Psoas muscle (tissue), 8 donors: ENCODE measurements around the gene ZNF775. TPM values are rescaled to one million over a fixed set of nuclear protein-coding genes. Genes with fewer than 3 reads are reported as not detected.

Experiments
- ATAC-seq, 4 donors: fragments of 200-7000 bp; cut with Tn5 transposase; one replicate each; pipeline ENCODE4 v1.9.1; 2020; ENCODE audit warnings: moderate library complexity in 3 of 4, mild to moderate bottlenecking in 2 of 4
- DNase-seq, 2 donors: peaks; one replicate each; pipeline ENCODE4 v3.0.0-alpha.2; 2020
- H3K27ac ChIP-seq: fragments of 200-600 bp; one replicate; pipeline ENCODE4 v1.8.0; 2022
- H3K27me3 ChIP-seq, 3 donors: fragments of 200-600 bp in 1 of 3; one replicate each; pipeline versions ENCODE4 v1.6.1 to v1.8.0; 2013 to 2022; ENCODE audit warnings: low read length in 2 of 3, mild to moderate bottlenecking in 2 of 3, moderate library complexity in 1 of 3; ENCODE audit not compliant: insufficient read depth in 3 of 3
- H3K36me3 ChIP-seq, 2 donors: fragments of 200-600 bp in 1 of 2; one replicate each; pipeline versions ENCODE4 v1.6.1 to v1.8.0; 2013 to 2022; ENCODE audit warnings: low read depth in 1 of 2, mild to moderate bottlenecking in 1 of 2, moderate library complexity in 1 of 2; ENCODE audit not compliant: insufficient read depth in 1 of 2
- H3K4me1 ChIP-seq: fragments of 200-600 bp; one replicate; pipeline ENCODE4 v1.8.0; 2022
- H3K4me3 ChIP-seq: fragments of 200-600 bp; one replicate; pipeline ENCODE4 v1.8.0; 2022; ENCODE audit warnings: mild to moderate bottlenecking
- H3K9me3 ChIP-seq: fragments of 200-600 bp; one replicate; pipeline ENCODE4 v1.8.0; 2022
- WGBS, 3 donors: extraction: QIAGEN DNeasy Blood & Tissue Kit; methylation state at CpG; one replicate each; pipeline versions ENCODE4 v1.1.6 to v1.1.7; 2013; 5-methylcytosine and 5-hydroxymethylcytosine counted together
- intact Hi-C, 2 donors: fragments of 100-400 bp; cut with DNase I; formaldehyde crosslinking; loops; one replicate each; pipeline versions ENCODE4 v1.11.0 to v1.14.2; 2022
- polyA plus RNA-seq, 3 donors: library from polyadenylated mRNA; stranded (reverse); fragments of 200-250 nt; gene quantifications; one replicate each; pipeline ENCODE4 v1.2.3, GENCODE V29; 2013
- total RNA-seq, 4 donors: library from RNA; stranded (reverse); fragmentation: NEBNext Ultra II Directional in 2 of 4; extraction: Animal tissue kit (Norgen Biotek cat#: 25700) in 2 of 4; gene quantifications; one replicate each; pipeline versions ENCODE4 v1.2.1 to v1.2.4, GENCODE V29; 2021 to 2023
- TF ChIP-seq, protein P1 (sequence below): fragments of 200-600 bp; IDR thresholded peaks from one replicate; pipeline ENCODE4 v1.8.0; 2022; ENCODE audit warnings: antibody characterized with exemption
- donor health status: healthy with polysubstance abuse.
- donor health status: DM: no; HTN: no; CAD: no; lungs with moderate emphysema.
- donor health status: Bipolar disorder and iron deficiency.
- donor health status: healthy.
- donor health status: DM: yes; HTN: yes; CAD: no.
- donor health status: DM: no; HTN: no; CAD: no.
- donor health status: DM: no; HTN: no; CAD: no.
- donor health status: DM: yes; HTN: yes; CAD: no.

Gene ZNF775
- total and polyA plus RNA-seq, 7 donors, result 1.6 to 3.8 (median 2.8) TPM

GRCh38 chr7:150377635-150378034 lies 1.5 kb upstream of the ZNF775 start:
- DNase-seq (no peak), ATAC-seq (no peak)
- no peaks in the 10 kb centered on the region for H3K27me3 ChIP-seq
- peaks cover 34% of the 10 kb centered on the region for H3K4me1 ChIP-seq
- intact Hi-C loops, result loop anchor here in 1 of 2 donors (1.0 kb wide), 1 partner anchor 8 kb away; no protein-coding TSS in a partner anchor
- TF ChIP-seq, protein P1, sequence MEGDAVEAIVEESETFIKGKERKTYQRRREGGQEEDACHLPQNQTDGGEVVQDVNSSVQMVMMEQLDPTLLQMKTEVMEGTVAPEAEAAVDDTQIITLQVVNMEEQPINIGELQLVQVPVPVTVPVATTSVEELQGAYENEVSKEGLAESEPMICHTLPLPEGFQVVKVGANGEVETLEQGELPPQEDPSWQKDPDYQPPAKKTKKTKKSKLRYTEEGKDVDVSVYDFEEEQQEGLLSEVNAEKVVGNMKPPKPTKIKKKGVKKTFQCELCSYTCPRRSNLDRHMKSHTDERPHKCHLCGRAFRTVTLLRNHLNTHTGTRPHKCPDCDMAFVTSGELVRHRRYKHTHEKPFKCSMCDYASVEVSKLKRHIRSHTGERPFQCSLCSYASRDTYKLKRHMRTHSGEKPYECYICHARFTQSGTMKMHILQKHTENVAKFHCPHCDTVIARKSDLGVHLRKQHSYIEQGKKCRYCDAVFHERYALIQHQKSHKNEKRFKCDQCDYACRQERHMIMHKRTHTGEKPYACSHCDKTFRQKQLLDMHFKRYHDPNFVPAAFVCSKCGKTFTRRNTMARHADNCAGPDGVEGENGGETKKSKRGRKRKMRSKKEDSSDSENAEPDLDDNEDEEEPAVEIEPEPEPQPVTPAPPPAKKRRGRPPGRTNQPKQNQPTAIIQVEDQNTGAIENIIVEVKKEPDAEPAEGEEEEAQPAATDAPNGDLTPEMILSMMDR, result no peak
- H3K4me3 ChIP-seq, result no peak overlapping the region
- 58 to 70% (median 62%) methylated on average over 4 of the region's 4 CpGs for WGBS, 3 donors
- peak overlapping the region; percentile 92 for H3K27ac ChIP-seq
- H3K36me3 ChIP-seq, result peaks cover 0 to 22% of the 10 kb centered on the region in 2 donors
- H3K9me3 ChIP-seq, result no peaks in the 10 kb centered on the region

DNA sequence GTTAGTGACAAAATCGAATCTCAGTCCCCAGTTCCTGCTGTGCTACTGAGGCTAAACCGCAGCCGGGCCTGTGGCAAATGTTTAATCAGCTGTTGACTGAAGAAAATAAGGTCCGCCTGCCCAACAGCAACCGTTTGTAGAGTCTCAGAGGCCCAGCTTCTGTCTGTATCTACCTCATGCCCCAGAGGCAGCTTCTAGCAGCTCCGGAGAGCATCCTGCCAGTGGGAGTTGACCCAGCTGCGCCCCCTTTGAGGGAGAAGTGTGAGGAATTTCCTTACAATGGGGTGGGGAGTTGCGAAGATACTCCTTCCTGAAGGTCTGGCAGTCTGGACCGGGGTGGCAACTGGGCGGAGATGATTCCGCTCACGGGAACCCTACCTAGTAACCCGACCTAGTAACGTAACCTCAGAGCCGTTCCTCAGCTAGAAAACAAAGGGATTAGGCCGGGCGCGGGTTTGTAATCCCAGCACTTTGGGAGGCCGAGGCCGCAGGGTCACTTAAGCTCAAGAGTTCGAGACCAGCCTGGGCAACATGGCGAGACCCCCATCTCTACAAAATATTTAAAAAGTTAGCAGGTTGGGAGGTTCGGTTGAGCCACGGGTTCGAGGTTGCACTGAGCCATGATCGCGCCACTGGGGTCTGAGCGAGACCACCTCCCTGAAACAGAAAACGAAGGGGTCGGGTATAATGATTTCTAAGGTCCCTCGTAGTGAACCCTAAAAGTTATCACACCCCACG lies 846 bp upstream of the ZNF775 start:
- intact Hi-C loops, result loop anchor here in 1 of 2 donors (1.0 kb wide), 1 partner anchor 9 kb away; no protein-coding TSS in a partner anchor
- peak; percentile 44 to 69 for DNase-seq

DNA sequence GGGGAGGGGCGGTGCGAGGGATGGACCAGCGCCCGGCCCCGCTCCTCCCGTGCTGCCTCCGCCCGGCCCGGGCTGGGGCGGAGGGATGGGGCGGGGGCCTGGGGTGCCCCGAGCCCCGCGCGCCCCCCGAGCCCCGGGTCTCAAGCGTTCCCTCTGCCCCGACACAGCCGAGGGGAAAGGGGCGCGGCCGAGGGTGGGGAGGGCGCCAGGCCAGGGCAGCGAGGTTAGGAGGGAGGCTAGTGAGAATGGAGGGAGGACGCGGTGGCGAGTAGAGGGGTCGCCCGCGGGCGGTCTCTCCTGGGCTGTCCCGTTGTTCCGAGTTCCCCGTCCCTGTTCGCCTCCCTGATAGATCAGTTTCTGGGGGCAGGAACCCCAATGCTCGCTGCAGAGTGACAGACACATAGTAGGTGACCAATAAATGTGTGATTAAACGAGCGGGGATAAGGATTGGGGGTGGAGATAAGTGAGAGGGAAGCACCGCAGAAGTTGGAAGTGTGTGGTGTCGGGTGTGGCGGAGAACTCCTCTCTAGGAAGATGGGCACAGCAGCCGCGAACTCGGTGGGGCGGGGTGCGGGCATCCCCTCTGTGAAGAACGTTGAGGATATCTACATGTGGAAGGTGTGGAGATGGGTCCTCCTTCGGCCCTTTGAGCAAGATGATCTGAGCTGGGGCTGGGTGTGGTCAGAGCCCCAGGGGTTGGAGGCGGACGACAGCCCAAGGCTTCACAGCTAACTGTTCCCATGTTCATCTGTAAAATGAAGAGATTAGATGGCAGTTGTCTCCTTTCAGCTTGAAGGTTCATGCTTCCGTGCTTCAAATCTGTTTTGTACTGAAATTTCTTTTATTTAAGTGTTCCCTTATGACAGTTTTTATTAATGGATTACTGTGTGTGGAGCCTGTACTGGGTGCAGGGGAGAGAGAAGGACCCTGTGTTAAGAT lies 580 bp downstream of the ZNF775 start:
- Histone ChIP-seq H3K36me3 (peaks cover 0 to 2% of the 10 kb centered on the region in 2 donors), H3K4me1 (peaks cover 15% of the 10 kb centered on the region), H3K4me3 (peak overlapping the region; percentile 95), H3K9me3 (no peaks in the 10 kb centered on the region), H3K27ac (peak overlapping the region; percentile 92), H3K27me3 (no peaks in the 10 kb centered on the region)
- whole genome bisulfite sequencing, 3 donors, result 2 to 3% (median 2%) methylated on average over 48 to 52 of the region's 52 CpGs
- ATAC-seq, result no peak
- TF ChIP-seq, protein P1, result no peak
- no peak for DNase-seq
- intact Hi-C loops, result loop anchor here in 1 of 2 donors (10.0 kb wide), 1 partner anchor 95 kb away; no protein-coding TSS in a partner anchor

More for the DNA sequence above, 846 bp upstream of the ZNF775 start:
- peaks cover 28% of the 10 kb centered on the region for H3K4me1 ChIP-seq
- H3K4me3 ChIP-seq, result peak overlapping the region; percentile 95
- peak overlapping the region; percentile 92 for H3K27ac ChIP-seq
- peaks cover 0 to 16% of the 10 kb centered on the region in 2 donors for H3K36me3 ChIP-seq
- TF ChIP-seq, protein P1, result no peak
- peak; percentile 30 to 52 (median 36) for ATAC-seq
- no peaks in the 10 kb centered on the region for H3K9me3 ChIP-seq
- WGBS, 3 donors, result 3 to 6% (median 5%) methylated on average over 32 of the region's 32 CpGs
- no peaks in the 10 kb centered on the region for H3K27me3 ChIP-seq

DNA sequence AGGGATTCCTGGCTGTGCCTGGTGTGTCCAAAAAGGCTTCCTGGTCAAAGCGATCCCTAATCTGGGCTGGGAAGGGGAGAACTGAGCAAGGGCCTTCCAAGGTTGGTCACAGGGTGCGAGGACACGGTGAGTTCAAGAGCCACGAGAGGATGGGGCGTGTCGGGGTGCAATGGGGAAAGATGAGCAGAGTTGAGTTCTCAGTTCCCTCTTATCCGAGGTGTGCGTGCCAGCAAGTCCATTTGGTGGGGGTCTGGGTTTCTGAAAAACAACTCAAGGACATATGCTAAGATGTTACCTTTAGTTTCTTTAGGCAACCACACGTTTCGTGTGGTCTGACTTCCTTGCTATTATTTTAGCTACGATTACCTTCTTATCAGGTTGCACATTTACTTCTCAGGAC lies 1.3 kb downstream of the ZNF775 start:
- WGBS, 3 donors, result 74 to 79% (median 75%) methylated on average over 11 of the region's 11 CpGs
- Histone ChIP-seq H3K36me3 (no peaks in the 10 kb centered on the region), H3K4me3 (peak overlapping the region; percentile 95), H3K4me1 (peaks cover 22% of the 10 kb centered on the region), H3K27ac (no peak overlapping the region), H3K9me3 (no peaks in the 10 kb centered on the region), H3K27me3 (no peaks in the 10 kb centered on the region)
- TF ChIP-seq, protein P1, result no peak
- intact Hi-C loops, result loop anchor here in 1 of 2 donors (10.0 kb wide), 1 partner anchor 96 kb away; no protein-coding TSS in a partner anchor
- DNase-seq, result no peak
- no peak for ATAC-seq
